ENCODE results near the gene UTS2R.

The UTS2R gene

GRCh38 chr17:82371333-82372248 is at the start of gene UTS2R:
UTS2R (plus strand) TSS chr17:82371765; CDS start chr17:82374325, 2,560 bp downstream.
- DNase-seq = no peak

GRCh38 chr17:82321947-82322466 is 49.6 kb upstream of the UTS2R start:
- no peak for DNase-seq

- no peak for DNase-seq
Observed at GRCh38 chr17:82322526-82323453, 48.8 kb upstream of the UTS2R start.

GRCh38 chr17:82323514-82324234 is 47.9 kb upstream of the UTS2R start:
- DNase-seq = no peak

GRCh38 chr17:82324566-82325285 is 46.8 kb upstream of the UTS2R start:
- no peak for DNase-seq

- no peak for DNase-seq
Observed at GRCh38 chr17:82325286-82326180, 46.0 kb upstream of the UTS2R start.

GRCh38 chr17:82327289-82327688 is 44.3 kb upstream of the UTS2R start:
- DNase-seq = no peak

GRCh38 chr17:82327757-82328140 is 43.8 kb upstream of the UTS2R start:
- no peak for DNase-seq

GRCh38 chr17:82328141-82328993 is 43.2 kb upstream of the UTS2R start:
- DNase-seq = no peak

GRCh38 chr17:82328994-82329507 is 42.5 kb upstream of the UTS2R start:
- DNase-seq = no peak

- DNase-seq = no peak
Observed at GRCh38 chr17:82329683-82330321, 41.8 kb upstream of the UTS2R start.

GRCh38 chr17:82330322-82331239 is 41.0 kb upstream of the UTS2R start:
- peak; percentile 96 for DNase-seq

GRCh38 chr17:82331345-82331939 is 40.1 kb upstream of the UTS2R start:
- DNase-seq = no peak

GRCh38 chr17:82332669-82333278 is 38.8 kb upstream of the UTS2R start:
- DNase-seq = no peak

- DNase-seq = no peak
Observed at GRCh38 chr17:82333279-82334171, 38.0 kb upstream of the UTS2R start, which contains the start of gene SECTM1. SECTM1 (minus strand) TSS chr17:82333766; CDS start chr17:82327240, 6,526 bp downstream.

GRCh38 chr17:82334204-82334621 is 37.4 kb upstream of the UTS2R start:
- DNase-seq = no peak
